NCI-H187 (cell line): Measurements from ENCODE around the gene LIPC.

Experiments used
- DNase-seq, 2 experiments: peaks; one replicate each; lab custom pipeline; 2025; lab: John Stamatoyannopoulos, UW

LIPC gene

DNA sequence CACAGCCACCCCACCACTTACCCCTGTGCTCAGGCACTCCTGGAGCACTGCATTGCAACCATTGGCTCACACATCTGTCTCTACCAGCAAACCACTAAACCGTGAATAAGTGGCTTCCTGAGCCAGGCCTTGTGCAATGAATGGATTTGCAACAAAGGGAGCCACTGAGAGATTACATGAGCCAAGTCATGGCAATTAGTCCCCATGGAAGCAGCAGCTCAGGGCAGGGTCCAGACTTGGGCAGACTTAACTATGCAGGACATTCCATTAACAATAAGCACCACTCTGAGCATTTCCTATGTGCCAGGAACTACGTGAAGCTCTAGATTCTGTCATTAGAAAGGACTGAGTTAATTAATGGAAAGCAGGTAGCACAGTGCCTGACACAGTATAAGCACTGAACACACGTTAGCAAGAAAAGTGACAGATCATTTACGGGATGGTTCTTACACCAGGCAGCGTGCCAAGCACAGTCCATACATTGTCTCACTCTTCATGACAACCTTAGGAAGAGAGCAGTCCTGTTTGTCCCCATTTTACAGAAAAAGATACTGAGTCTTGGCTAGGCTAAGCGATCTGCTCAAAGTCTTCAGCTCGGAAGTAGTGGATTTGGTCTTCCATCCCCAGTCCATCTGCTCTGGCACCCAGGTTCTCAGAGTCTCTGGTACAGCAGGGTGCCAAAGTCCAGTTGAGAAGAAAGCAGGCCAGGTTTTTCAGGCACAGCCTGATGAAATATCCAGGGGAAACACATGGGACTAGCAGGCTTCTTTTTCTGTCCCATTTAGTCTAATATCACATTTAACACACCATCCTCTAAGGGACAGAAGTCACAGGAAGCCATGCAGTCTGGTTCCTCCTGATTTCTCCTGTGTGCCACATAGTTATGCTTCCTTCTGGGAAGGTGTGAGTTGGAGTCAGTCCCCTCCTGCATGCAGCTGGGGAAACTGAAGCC is 44.1 kb downstream of the LIPC start:
- peak; percentile 36 to 72 for DNase-seq

- DNase-seq: no peak
Observed at GRCh38 chr15:58476525-58477162, 44.9 kb downstream of the LIPC start.

- DNase-seq: no peak
Observed at GRCh38 chr15:58477170-58477569, 45.4 kb downstream of the LIPC start.

GRCh38 chr15:58478035-58478434 is 46.2 kb downstream of the LIPC start:
- no peak for DNase-seq

GRCh38 chr15:58478579-58478978 is 46.8 kb downstream of the LIPC start:
- DNase-seq: no peak

GRCh38 chr15:58479941-58480340 is 48.1 kb downstream of the LIPC start:
- no peak for DNase-seq

DNA sequence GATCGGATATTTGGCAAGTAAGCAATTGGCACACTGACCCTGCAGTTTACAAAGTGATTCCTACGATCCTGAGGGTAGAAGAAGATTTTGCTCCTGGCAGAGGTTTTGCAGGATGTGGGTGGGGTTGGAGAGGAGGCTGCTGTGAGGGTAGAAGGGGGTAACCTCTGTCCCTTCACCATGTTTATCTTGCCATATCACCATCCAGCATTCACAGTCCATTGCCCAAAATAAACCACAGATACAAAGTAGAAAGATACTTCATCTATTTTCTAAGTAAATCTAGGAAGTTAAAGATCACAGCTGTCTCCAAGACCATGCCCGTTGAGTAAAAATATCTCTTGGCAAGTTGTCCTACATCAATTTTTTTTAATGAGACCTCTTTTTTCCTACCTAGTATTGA is 51.6 kb downstream of the LIPC start:
- DNase-seq: no peak

DNA sequence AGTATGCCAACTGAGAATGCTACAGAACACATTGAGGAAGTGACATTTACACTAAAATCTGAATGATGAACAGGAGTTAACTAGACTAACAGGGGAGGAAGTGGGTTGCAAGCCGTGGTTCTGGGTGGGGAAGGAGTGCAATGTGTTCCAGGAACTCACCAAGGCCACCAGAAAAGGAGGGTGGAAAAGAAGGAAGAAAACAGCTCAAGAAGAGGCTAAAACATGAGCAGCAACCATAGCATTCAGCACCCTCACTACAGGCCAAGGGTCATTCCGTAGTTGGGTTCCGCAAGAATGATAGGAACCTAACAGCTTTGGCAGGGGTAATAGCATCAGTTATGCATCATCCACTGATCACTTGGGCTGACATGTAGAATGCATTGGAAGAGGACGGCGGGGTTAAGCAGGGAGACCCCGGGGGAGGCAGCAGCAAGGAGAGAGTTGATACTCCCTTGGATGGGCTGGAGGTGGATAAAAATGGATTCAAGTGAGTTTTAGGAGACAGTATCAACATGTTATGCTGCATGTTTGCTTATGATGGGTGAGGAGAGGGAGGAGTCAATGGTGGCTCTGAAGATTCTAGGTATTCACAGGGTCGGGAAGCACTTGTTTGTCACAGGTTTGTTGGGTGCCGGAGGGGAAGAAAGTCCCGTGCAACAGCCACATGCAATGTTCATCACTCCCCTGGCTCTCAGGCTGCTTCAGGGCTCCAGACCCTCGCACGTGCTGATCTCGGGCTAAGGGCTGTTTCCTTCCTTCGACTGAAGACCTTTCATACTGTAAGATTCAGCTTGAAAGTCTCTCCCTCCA is 53.2 kb downstream of the LIPC start:
- no peak for DNase-seq

DNA sequence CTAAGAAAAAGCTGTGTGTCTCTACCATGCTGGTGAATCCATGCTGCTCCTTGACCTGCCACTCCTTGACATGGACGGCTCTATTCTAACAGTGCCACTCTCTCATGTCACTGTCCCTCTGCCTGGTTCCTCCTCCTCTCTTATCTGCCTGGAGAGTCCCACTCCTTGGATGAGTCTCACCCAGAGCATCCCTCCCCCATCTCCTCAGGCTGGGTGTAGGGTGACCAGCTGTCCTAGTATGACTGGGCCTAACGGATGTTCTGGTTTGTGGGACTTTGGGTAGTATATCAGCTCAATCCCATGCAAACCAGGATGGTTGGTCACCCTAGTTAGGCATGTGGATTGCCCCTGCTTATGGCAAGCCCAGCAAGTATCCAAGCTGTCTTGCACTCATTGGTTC is 54.3 kb downstream of the LIPC start:
- DNase-seq: no peak

DNA sequence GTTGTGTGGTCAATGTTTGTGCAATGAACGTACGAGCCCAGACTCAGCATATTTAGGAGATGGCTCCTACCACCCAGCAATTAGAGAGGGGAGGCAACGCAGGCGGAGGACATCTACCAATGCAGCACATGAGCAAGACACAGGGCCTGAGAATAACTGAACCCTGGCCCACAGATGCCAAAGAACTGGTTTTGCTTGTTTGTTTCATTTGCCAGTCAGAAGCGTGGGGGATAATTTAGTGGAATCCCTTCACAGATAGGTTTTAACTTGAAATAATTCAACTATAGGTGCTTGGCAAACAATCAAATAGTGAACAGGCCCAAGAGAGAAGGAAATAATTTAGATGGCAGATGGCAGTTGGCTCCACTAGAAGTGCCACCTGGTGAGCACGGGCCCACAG is 54.8 kb downstream of the LIPC start:
- no peak for DNase-seq

GRCh38 chr15:58487041-58487723 is 55.4 kb downstream of the LIPC start:
- DNase-seq: no peak

GRCh38 chr15:58487724-58488120 is 55.9 kb downstream of the LIPC start:
- no peak for DNase-seq

DNA sequence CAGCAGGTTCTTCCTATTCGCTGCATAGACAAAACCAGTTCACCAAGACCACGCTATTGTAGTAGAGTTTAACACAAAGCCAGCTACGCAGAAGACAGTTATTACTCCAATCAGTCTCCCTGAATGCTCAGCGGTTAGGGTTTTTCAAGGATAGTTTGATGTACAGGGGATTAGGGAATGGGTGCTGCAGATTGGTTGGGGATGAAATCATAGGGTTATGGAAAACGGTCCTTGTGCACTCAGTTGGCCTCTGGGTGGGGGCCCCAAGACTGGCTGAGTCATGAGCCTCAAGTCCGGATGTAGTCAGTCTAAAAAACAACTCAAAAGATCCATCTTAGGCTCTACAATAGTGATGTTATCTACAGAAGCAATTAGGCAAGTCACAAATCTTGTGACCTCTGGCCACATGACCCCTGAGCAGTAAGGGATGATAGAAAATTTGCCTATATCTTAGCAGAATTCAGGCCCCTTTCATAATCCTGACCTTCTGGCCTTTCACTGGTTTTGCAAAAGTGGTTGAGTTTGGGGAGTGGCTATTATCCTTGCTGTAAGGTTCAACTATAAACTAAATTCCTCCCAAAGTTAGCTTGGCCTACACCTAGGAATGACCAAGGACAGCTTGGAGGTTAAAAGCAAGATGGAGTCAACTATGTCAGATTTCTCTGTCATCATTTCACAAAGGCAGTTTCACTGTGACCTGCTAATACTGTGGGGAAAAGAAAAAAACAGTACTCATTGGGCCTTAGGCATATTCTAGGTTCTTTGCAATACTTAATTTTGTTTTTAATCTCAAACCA is 57.7 kb downstream of the LIPC start:
- DNase-seq: no peak

DNA sequence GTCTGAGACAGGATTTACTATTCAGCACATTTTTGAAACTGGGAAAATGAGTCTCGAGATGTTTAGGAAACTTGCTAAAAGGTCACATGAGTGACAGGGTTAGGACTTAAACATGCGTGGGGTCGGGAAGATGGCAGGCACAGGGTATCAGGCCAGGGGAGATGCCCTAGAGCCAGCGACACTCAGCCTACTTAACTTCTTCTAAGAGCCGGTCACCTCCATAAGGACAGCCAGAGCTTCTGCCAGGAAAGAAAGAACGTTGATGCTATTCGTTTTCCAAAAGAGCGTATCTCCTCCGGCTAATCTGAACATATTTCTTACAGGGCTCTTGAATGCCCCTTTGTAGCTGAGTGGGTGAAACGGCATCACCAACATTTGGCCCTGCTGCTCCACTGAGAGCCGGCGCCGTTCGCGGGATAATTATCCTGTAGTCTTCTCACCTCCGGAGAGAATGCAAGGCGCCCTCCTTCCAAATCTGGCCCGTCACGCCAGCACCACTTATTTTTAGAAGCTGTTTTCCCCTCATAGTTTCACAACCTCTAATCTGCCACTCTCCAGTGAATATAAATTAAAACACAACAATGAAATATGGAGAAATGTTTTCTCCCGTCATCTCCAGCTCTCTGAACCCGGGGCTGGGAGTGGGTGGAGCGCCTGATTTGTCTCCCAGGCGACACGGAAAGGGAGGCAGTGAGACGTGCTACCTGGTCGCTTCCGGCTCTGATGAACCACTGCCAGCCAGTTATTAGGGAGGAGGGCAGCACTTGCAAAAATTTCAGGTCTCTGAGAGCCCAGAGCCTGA is 58.5 kb downstream of the LIPC start:
- DNase-seq: no peak

- no peak for DNase-seq
Observed at GRCh38 chr15:58490888-58491473, 59.2 kb downstream of the LIPC start.

DNA sequence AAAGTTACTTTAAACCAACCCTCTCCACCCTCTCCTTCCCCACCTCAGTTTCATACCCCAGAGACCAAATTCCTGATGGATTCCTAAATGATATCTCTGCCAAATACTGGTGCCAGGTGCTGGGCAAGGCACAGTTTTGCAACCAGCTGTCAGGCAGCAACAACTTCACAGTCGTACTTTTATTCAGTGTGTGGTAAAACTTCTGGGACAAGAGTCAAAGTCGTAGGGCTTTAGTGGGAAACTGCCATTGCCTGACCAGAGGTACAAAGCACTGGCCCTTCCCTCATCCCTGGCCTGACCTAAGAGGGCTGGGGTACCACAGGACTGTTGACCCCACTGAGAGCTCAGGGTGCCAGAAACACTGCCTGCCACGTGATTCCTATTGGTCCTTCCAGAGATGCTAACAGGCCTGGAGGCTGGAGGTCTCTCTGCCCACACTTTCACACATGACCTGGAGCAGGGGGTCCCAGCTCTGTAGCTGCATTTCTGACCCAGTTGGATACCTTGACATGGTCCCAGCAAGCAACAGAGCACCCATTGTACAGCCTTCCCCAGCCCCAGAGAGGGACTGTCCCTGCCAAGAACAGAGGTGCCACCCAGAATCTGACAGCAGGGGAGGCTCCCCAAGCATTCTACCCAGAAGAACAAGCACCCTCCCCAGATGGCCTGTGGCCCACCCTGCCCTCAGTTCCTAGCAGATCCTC is 59.9 kb downstream of the LIPC start:
- no peak for DNase-seq

DNA sequence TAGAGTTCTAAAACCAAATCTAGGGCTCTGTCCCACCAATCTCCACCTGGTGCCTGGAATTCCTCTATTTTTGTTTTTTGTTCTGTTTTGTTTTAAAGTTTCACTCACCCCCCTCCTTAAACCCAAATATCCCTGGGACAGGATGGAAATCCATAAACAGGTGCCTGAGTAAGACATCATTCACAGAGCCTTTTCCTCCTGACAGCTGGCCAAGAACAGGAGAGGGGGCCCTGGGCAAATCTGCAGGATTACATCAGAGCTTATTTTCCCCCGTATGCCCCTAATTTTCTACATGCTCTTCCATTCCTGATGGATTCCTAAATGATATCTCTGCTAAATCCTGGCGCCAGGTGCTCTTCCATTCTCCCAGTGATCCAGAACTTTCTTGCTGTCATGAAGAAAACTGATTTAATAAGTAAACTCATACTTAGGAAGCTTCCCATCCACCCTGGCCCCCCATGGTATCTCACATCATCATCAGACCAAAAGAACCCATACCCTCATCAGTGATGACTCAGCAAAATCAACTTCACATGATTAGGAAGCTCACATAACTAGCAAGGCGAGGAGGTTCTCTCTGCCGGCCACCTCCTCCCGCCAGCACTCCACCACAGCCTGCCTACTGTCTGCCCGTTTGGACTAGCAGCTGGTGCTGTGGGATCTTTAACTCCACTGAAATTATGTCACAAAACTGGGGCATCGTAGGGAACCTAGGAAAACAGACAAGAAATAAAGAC is 61.0 kb downstream of the LIPC start:
- no peak for DNase-seq

GRCh38 chr15:58494567-58494966 is 62.8 kb downstream of the LIPC start:
- DNase-seq: no peak
